HG02870 (cell line): Measurements from ENCODE around the gene RASSF3.

ENCODE experiments used
- ATAC-seq: cut with Tn5 transposase; IDR thresholded peaks from one replicate; pipeline ENCODE4 v1.9.1; 2021; ENCODE audit warnings: mild to moderate bottlenecking, moderate library complexity; ENCODE audit not compliant: unreplicated experiment

RASSF3 gene

DNA sequence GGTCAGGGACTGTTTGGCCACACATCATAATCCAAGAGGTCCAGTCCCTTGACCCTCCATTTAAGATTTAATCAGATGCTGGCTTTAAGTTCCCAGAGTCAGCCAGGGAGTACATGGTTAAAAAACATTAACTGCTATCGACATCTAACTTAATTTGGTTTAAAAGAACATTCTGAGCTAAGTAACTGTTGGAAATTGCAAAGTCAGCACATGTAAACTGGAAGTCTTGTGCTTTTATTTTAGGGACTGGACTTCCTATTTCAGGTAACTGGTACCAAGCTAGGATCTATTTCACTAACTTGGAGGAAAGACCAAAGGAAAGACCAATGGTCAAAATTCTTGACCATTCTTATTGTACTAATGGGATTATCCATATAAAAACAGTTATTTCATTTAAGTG lies 108.4 kb downstream of the RASSF3 start:
- ATAC-seq, result no peak

DNA sequence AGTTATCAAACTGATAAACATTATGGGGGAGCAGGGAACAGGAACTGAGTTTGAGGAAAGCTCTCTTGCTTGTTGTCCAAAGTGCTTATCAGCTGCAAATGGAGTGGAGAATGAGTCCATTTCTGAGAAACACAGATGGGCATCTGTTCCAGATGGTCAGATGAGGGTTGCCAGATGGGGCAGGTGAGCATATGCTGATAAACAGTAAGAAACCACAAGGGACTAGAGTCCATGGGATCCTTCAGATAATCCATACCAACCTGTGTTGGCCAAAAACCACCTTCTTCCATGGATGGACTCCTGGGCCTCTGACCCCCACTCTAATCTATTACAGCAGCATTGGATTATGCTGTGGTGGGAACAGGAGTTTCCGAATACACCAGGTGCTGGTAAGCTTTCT lies 110.6 kb downstream of the RASSF3 start:
- no peak for ATAC-seq

DNA sequence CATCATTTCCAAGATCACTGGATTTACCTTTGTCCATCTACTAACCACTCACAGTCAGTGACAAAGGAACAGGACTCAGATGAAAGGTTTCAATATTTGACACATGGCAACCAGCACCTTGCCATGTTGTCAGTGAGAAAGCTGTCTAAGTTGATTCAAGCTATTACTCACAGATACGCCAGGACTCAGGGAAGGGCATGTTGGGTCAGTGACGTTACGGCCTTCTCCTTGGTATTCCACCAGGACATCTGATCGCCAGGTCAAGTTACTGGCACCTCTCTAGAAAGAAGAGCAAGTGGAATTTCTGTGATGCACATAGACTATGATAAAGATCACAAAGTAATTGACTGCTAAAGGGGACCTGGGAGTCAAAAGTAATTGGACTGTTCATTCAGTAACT lies 112.5 kb downstream of the RASSF3 start:
- no peak for ATAC-seq

DNA sequence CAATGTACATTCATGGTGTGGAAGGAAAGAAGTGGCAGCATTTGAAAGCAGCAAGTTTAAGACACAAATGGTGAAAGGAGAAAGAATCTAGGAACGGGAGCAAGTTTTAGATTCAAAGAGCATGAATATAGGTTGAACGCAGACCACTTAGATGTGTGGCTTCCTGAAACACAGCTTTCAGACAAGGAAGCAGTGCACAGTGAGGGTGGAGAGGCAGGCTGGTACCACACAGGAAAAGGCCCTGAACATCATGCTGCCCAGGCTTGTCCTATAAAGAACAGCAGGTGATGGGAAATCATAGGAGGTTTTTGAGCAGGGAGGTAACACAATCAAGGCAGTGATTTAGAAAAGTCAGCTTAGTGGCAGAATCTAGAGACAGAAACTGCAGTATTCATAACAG lies 113.3 kb downstream of the RASSF3 start:
- ATAC-seq, result no peak

DNA sequence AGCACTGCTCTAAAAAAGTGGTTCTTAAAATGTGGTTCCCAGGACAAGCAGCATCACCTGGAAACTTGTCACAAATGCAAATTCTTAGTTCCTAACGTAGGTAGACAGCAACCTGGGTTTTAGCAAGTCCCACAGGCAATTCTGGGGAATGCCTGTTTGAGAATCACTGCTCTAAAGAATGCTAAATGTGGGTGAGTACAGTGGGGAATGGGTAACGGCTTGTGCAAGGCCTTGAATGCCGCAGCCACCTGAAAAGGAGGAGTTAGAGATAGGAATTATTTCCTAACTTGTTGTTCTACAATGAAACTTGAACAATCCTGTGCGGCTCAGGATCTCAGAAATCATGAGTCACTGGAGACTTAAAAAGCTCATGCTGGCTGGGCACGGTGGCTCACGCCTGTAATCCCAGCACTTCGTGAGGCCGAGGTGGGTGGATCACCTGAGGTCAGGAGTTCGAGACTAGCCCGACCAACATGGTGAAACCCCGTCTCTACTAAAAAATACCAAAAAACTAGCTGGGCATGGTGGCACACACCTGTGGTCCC lies 114.0 kb downstream of the RASSF3 start:
- no peak for ATAC-seq

DNA sequence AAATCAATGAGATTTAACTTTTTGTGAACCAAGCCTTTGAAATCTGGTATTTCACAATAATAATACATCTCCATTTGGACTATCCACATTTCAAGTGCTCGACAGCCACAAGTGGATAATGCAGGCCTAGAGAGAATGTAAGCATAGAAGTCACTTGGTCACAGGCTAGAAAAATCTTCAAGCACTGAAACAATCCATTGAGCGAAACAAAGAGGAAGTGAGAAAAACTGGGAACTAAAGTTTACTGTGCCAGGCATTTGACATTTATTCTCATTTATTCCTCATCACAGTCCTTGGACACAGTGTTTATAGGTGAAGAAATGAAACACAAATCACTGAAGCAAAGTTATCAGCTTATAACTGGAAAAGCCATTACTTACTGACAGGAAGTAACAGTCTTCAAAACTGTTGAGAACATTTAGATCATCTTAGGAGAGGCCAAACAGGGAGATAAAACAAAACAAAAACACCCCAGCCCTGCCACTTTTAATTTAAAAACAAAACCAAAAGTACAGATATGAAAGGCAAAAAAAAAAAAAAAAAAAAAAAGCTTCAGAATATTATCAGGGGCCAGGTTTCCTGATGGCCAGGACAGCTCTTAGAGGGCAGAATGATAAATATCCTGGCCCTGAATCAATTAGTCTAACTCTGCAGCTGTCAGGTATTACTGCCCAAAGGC lies 119.8 kb downstream of the RASSF3 start:
- peak; percentile 42 for ATAC-seq

DNA sequence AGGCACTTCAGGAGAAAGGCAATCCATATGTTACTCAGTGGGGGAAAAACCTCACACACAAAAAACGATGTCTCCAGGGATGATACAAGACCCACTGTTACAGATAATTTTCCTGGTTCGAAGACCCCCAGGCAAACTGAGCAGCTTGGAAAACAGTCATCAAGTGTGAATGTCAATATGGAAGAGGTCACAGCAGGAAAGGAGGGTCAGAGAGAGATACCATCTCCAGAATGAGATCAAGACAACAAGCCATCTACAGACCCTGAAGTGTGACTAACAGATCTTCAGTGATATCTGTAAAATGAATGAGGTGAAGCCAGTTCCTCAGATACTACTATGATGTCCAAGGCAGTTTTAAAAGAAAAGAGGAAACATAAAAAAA lies 120.3 kb downstream of the RASSF3 start:
- no peak for ATAC-seq

DNA sequence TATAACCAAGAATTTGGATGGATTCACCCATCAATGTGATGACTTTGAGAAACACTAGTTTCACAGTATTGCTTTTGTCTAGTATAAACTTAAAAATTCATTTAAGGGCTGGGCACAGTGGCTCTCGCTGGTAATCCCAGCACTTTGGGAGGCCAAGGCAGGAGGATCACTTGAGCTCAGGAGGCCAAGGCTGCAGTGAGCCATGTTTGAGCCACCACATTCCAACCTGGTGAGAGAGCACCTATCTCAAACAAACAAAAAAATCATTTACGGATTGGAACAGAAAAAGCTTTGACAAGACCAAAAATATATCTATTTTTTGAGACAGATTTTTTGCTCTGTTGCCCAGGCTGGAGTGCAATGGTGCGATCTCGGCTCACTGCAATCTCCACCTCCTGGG lies 121.4 kb downstream of the RASSF3 start:
- ATAC-seq, result no peak

DNA sequence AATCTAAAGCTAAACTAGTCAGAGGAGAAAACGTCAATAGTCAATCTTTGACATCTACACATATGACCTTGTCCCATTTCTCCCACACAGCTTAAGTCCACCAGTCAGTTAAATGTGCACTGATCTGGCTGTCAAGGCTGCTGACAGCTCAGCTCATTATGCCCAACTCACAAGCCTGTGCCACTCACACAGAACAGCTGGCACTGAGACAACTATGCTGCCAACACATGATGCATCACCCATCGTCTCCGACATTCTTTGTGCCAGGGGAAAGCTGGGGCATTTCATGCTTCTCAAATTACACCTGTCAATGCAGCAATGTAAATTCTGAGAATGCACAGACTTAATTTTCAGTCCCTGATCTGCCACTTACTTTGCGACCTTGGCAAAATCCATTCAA lies 123.6 kb downstream of the RASSF3 start:
- no peak for ATAC-seq

DNA sequence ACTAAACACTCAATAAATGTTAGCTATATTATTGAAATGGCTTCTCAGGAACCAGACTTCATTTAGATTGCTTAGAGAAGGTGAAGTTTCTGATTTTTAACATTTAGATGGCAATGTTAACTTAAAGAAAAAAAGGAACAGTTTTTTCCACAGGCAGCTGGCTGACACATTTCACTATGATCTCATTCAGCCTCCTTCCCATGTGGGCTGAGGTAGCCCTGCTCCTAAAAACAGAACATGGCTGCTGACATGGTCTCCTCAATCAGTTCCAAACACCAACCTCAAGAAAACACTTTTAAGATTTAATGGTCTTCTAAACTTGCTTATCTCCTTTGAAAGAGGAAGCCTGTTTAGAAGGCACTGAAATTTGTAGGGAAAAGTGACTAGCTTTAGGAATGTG lies 125.1 kb downstream of the RASSF3 start:
- ATAC-seq, result no peak

DNA sequence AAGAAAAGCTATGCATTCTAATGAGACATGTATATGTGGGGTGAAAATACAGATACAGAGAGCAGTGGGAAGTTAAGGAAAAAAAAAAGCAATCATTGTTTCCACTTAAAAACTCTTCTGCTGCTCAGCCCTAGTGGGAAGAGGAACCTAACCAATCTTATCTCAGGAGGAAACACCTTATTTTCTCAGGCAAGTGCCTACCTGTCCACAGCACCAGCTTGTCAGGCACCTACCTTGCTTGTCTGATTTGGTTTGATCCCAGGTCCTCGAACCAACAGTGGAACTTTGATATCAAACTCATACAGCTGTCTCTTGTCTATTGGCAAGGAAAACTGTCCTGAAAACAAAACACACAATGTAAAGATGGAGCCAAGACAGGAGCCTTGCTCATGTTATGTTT lies 126.5 kb downstream of the RASSF3 start:
- ATAC-seq, result no peak

DNA sequence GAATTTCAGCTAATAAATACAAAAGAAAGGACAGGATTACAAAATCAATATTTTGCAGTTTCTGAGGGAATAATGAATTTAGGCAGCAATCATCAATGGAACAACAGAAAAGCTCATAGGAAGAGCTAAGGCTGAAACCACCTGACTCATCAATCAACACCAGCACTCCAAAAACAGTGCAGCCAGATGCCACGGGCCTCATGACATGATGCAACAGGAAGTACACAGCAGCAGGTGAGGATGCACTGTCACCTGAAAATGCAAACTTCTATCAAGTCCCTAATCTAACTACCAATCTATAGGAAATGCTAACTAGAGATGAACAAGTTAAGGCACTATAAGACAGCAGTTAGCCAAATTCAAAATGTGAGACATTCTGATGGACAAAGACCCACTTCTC lies 127.2 kb downstream of the RASSF3 start:
- ATAC-seq, result no peak

DNA sequence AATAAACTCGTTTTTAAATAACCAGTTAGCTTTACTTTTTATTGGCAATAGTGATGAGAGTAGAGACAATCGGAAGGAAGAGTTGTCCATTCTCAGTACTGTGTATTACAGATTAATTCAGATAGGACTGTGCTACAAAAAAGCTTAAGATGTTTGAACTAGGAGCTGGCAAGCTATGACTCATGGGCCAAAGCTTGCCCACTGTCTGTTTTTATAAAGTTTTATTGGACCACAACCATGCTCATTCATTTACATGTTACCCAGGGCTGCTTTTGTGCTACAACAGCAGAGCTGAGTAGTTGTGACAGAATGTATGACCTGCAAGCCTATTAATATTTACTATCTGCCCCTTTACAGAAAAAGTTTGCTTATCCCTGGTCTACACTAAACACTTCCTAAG lies 129.5 kb downstream of the RASSF3 start:
- ATAC-seq, result no peak

DNA sequence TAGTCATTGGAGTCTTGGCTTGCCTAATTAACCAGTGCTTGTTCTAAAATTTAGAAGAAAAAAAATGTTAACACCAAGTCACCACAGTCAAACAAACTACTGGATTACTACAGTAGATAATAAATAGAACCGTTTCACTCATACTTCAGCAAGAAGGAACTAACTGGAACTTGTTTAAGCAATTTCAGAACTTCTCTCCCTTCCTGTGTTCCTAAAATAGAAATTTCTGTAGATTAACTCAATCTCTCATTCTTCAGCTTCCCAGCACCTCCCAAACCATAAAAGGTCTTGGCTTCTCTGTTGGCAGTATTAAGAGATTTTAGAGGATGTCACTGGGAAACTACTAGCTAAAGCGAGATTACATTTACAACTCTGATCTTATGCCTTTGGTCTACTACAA lies 130.4 kb downstream of the RASSF3 start:
- no peak for ATAC-seq

DNA sequence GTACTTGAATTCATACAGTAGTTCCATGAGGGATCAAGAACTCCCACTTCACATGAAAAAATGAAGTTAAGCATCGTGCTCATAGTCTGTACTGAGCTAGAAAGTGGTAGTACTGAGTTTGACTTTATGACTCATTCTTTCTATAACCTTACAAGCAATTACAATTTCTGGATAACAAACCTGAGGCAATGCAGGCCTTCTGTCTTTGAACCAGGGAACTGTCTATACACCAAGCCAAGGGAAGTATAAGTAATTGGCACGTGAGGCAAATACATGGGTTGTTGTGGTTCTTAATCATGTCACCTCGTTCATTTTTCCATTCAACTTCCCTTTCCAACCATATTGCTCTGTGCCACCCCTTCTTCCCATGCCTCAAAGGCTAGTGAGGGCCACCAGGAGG lies 132.1 kb downstream of the RASSF3 start:
- no peak for ATAC-seq

DNA sequence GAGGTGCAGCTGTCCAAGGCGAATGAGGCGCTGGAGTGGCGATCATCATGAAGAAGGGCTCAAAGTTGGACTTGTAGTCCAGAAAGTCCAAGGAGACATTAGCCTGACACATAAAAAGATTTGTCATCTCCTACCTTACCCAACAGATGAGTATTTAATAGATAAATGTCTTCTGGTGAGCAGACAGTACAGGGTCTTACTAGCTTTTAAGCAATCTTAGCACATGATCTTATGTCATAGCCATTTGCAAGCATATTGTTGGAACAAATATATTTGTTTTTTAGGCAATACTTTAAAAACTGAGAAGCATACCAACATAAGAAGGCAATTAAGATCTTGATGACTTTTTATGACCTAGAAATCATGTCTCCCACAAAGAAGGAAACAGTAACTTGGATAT lies 132.9 kb downstream of the RASSF3 start:
- ATAC-seq, result no peak

DNA sequence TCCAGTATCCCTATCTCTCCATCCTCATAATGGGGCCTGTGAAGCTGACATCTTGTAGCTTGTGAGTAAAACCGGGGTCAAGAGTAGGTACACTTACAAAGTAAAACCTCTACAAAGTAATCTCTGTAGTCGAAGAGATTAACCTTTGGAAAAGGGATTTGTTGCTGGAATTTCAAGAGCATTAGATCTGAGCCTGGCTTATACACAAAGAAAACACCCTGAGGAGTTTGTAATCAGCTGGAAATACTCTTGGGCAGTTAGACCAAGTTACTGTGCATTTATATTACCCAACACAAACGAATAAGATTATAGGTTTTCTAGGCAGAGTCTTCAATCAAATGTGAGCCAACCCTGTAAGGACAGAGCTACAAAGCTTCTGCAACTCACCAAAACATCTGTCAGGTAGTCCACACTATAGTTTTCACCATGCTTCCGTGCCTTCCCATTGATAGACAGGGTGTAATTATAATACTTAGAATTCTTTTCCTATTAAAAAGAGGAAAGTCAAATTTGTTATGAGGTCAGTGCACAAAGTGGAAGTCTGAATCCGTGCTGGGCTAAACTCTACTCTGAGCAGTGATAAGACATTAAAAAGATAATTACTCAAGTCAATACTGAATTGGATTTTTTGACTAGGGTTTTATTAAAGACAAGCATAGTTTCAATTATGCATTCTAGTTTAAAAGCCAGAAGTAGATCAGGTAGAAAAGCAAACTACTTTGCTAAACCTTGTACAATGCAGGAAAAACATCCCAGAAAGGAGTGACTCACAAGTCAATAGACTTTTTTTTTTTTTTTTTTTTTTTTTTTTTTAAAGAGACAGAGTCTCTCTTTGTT lies 134.3 kb downstream of the RASSF3 start:
- no peak for ATAC-seq

DNA sequence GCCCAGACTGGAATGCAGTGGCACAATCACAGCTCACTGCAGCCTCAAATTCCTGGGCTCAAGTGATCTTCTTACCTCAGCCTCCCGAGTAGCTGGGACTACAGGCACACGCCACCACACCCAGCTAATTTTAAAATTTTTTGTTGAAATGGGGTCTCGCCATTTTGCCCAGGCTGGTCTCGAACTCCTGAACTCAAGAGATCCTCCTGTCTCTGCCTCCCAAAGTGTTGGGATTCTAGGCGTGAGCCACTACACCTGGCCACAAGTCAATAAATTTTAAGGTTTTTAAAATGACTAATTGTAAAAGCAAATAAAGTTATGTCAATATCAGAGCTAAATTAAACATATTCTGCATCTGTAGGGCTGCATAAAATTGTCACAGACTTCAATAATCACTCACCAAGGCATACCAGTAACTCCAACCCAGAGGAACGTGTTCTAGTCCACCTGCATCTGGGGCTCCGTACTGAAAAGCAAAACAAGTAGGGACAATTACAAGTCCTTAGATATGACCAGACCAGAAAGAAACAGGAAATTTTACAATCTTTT lies 135.0 kb downstream of the RASSF3 start:
- ATAC-seq, result no peak

DNA sequence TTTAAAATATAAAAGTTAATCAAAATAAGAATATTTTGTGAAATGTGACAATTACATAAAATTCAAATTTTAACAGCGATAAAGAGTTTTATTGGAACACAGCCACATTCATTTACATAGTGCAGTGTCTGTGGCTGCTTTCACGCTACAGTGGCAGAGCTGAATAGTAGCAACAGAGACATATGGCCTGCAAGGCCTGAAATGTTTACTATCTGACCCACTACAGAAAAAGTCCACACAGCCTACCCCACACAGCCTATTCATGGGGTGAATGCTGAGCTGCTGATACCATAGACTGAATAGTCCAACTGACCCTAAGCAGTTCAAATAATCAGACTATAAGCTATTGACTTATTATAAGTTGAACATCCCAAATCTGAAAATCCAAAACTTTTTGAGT lies 135.7 kb downstream of the RASSF3 start:
- no peak for ATAC-seq

DNA sequence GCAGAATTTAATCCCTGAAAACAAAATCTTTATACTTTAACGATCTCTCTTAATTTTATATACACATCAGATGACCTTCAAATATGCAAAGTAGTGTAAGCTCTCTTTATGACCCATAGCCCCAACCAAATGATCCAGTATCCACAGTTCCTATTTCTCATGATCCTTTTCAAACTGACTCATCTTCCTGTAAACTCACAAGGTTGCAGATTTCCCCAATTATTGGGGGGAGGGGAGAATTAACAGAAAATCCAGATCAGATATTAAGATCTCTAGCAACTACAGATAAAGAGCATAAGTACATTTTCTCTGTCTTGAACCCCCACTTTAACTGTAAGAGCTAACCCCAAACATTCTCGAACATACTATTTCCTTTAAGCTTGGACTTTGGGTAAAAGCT lies 136.4 kb downstream of the RASSF3 start:
- no peak for ATAC-seq
